Mucosa of descending colon (tissue), 3 donors: ENCODE measurements around the gene TEX47. TPM values are rescaled to one million over a fixed set of nuclear protein-coding genes. Genes with fewer than 3 reads are reported as not detected.

Experiments
- ATAC-seq: fragments of 200-7000 bp; cut with Tn5 transposase; one replicate; pipeline ENCODE4 v1.9.1; 2020; ENCODE audit warnings: mild to moderate bottlenecking, moderate library complexity
- DNase-seq, 3 donors: peaks; one replicate each; pipeline ENCODE4 v3.0.0-alpha.2; 2020
- H3K36me3 ChIP-seq: fragments of 200-600 bp; one replicate; pipeline ENCODE4 v1.8.0; 2021; ENCODE audit warnings: low read depth, mild to moderate bottlenecking
- H3K4me1 ChIP-seq: fragments of 200-600 bp; one replicate; pipeline ENCODE4 v1.8.0; 2021; ENCODE audit warnings: low read depth, mild to moderate bottlenecking
- H3K4me3 ChIP-seq: fragments of 200-600 bp; one replicate; pipeline ENCODE4 v1.8.0; 2021; ENCODE audit warnings: mild to moderate bottlenecking
- H3K9me3 ChIP-seq: fragments of 200-600 bp; one replicate; pipeline ENCODE4 v1.8.0; 2021; ENCODE audit warnings: mild to moderate bottlenecking
- intact Hi-C, 2 donors: fragments of 100-400 bp; cut with DNase I in 1 of 2; cut with micrococcal nuclease in 1 of 2; formaldehyde crosslinking; loops; one replicate each; pipeline versions ENCODE4 v1.11.0 to v1.11.1; 2022; cut with DNase I, micrococcal nuclease
- total RNA-seq, 3 donors: library from RNA; stranded (reverse); fragmentation: NEBNext Ultra II Directional in 2 of 3; extraction: Animal tissue kit (Norgen Biotek cat#: 25700) in 2 of 3; gene quantifications; one replicate each; pipeline versions ENCODE4 v1.2.1 to v1.2.4, GENCODE V29; 2021 to 2023
- TF ChIP-seq, protein P1 (sequence below): fragments of 200-600 bp; IDR thresholded peaks from one replicate; pipeline ENCODE4 v1.8.0; 2022; ENCODE audit warnings: antibody characterized with exemption, mild to moderate bottlenecking
- donor health status: DM: no; HTN: no; CAD: no; lungs with moderate emphysema.
- donor health status: DM: no; HTN: no; CAD: no.
- donor health status: DM: no; HTN: yes; CAD: no.

Gene TEX47
- total RNA-seq, 3 donors from 2014 or later: not detected

DNA sequence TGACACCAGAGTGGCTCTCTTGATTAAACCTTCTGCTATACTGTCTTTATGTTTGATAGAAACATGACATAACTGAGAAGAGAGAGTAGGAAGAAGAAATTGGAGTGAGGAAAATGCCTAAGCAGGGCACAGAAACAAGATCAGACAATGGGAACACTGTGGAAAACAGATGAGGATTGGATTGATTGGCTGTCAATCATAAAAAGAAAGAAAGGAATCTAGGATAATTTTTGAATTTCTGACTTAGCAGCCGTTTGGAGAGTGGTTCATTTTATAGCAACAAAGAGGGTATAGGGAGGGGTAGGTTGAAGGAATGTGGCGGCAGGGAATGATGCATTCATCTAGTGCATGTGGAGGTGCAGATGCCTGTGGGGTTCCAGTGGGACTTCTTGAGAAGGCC lies 7.8 kb downstream of the TEX47 start:
- ATAC-seq (no peak), DNase-seq (no peak)
- intact Hi-C loops: no loop called here
- Histone ChIP-seq H3K36me3 (no peaks in the 10 kb centered on the region), H3K9me3 (no peaks in the 10 kb centered on the region), H3K4me3 (no peak overlapping the region), H3K4me1 (no peaks in the 10 kb centered on the region)
- TF ChIP-seq, protein P1, sequence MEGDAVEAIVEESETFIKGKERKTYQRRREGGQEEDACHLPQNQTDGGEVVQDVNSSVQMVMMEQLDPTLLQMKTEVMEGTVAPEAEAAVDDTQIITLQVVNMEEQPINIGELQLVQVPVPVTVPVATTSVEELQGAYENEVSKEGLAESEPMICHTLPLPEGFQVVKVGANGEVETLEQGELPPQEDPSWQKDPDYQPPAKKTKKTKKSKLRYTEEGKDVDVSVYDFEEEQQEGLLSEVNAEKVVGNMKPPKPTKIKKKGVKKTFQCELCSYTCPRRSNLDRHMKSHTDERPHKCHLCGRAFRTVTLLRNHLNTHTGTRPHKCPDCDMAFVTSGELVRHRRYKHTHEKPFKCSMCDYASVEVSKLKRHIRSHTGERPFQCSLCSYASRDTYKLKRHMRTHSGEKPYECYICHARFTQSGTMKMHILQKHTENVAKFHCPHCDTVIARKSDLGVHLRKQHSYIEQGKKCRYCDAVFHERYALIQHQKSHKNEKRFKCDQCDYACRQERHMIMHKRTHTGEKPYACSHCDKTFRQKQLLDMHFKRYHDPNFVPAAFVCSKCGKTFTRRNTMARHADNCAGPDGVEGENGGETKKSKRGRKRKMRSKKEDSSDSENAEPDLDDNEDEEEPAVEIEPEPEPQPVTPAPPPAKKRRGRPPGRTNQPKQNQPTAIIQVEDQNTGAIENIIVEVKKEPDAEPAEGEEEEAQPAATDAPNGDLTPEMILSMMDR: no peak

DNA sequence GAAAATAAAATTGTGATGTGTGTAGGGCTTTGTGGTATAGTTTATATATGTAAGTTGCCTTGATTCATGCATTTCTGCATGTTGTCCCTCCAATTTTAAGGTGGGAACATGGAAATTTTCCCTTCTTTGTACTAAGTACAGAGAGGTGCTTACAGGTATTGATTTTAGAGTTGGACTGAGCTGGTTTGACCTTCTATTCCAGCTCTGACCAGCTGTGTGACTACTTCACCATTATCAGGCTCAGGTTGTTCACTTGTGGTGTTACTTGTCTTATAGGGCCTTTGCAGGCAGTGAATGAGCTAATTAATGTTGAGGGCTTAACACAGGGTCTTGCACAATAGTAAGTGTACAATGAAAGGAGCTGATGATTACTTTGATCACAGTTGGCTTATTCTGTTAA lies 19.7 kb downstream of the TEX47 start:
- intact Hi-C loops: no loop called here
- H3K36me3 ChIP-seq: no peaks in the 10 kb centered on the region
- DNase-seq (no peak), ATAC-seq (no peak)
- no peaks in the 10 kb centered on the region for H3K4me1 ChIP-seq
- TF ChIP-seq, protein P1: no peak
- no peaks in the 10 kb centered on the region for H3K9me3 ChIP-seq
- no peak overlapping the region for H3K4me3 ChIP-seq

DNA sequence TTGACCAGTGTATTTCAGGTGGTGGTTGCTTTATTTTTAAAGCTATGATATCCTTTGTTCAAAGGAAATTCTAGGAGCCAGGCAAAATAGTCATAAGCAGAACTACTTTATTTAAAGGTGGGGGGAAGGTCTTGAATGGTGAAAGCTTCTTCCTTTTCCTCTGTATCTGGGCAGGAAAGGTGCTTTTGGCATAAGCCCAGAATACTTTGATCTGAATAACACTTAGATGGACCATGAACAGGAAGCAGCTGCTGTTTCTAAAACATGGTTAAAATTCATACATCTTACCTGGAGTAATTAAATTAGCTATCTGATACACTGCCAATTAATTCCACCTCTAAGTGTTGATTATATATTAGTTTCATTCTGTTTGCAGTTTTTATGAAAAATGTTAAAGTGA lies 22.8 kb downstream of the TEX47 start:
- ATAC-seq: no peak

DNA sequence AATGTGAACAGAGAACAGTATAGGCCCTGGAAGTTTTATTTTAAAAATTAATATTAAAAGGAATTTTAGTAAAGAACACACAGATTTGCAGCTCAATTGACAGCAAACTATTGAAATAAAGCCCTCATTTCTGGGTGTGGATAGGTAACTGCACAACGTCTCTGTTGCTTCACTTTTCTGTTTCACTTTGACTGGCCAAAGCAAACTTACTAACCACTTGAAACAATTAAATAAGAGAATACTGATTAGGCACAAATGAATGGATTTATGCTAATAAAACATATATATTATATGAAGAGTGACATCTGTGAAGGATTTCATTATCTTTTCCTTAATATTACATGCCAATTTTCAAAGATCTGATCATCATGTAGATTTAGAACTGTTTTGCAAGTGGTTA lies 24.1 kb downstream of the TEX47 start:
- Histone ChIP-seq H3K4me3 (no peak overlapping the region), H3K9me3 (no peaks in the 10 kb centered on the region), H3K36me3 (no peaks in the 10 kb centered on the region), H3K4me1 (no peaks in the 10 kb centered on the region)
- ATAC-seq: no peak
- no peak for DNase-seq
- intact Hi-C loops: no loop called here
- TF ChIP-seq, protein P1: no peak

More for the DNA sequence above, 22.8 kb downstream of the TEX47 start:
- TF ChIP-seq, protein P1: no peak
- Histone ChIP-seq H3K4me3 (no peak overlapping the region), H3K9me3 (no peaks in the 10 kb centered on the region), H3K36me3 (no peaks in the 10 kb centered on the region), H3K4me1 (no peaks in the 10 kb centered on the region)
- intact Hi-C loops: no loop called here
- no peak for DNase-seq

DNA sequence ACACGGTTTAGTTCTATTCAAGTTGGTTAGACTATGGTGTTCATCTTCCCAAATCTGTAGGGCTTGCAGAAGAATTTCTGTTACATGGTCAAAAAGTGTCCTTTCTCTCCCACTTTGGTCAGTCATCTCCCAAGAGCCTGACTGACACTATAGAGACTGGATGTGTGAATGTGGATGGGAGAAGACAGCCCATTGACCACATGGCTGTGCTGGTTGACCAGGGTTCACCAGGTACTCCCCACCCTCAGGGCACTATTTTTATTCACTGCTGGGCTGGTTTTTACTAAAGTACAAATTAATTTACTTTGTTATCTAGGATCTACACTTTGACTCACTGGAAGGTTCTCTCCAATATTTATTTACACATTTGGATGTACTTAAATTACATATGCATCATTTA lies 33.8 kb downstream of the TEX47 start:
- peaks cover 6% of the 10 kb centered on the region for H3K4me1 ChIP-seq
- TF ChIP-seq, protein P1: no peak
- no peaks in the 10 kb centered on the region for H3K36me3 ChIP-seq
- no peaks in the 10 kb centered on the region for H3K9me3 ChIP-seq
- H3K4me3 ChIP-seq: no peak overlapping the region
- intact Hi-C loops: no loop called here
- ATAC-seq: no peak
- no peak for DNase-seq

DNA sequence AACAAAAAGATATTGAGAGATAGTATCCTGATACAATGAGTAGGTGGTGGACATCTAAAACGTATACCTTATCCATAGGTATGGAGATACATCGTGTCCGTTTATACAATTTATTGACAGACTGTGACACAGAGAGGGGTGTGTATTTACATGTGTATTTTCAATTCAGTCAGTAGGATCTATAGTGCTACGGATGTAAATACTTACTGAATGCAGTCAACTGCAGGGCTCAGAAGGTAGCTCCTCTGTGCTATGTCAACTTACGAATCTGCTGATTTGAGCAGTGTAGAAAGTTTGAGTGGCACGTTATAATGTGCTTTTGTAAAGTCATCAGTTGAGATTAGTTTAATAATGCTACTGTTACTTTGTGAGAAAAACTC lies 35.4 kb downstream of the TEX47 start:
- no peak overlapping the region for H3K4me3 ChIP-seq
- no peak for DNase-seq

More for the DNA sequence above, 35.4 kb downstream of the TEX47 start:
- intact Hi-C loops: no loop called here
- peaks cover 6% of the 10 kb centered on the region for H3K4me1 ChIP-seq
- H3K36me3 ChIP-seq: no peaks in the 10 kb centered on the region
- TF ChIP-seq, protein P1: no peak
- H3K9me3 ChIP-seq: no peaks in the 10 kb centered on the region
- ATAC-seq: no peak
